Right renal cortex interstitium (tissue), 3 donors: Measurements from ENCODE around the gene ARL5C. TPM values are rescaled to one million over a fixed set of nuclear protein-coding genes. Genes with fewer than 3 reads are reported as not detected.

Source experiments
- DNase-seq, 3 donors: peaks; one replicate each; pipeline ENCODE4 v3.0.0-alpha.2; 2013; ENCODE audit warnings: low read depth in 3 of 3, low spot score in 2 of 3
- polyA plus RNA-seq, 3 donors: library from polyadenylated mRNA; unstranded; fragments of 120-200 nt; gene quantifications; one replicate each; pipeline ENCODE4 v1.2.1, GENCODE V29; 2013; ENCODE audit not compliant: insufficient read length in 3 of 3

ARL5C gene
- polyA plus RNA-seq, 3 donors, result 0.14 TPM; not detected in 2

DNA sequence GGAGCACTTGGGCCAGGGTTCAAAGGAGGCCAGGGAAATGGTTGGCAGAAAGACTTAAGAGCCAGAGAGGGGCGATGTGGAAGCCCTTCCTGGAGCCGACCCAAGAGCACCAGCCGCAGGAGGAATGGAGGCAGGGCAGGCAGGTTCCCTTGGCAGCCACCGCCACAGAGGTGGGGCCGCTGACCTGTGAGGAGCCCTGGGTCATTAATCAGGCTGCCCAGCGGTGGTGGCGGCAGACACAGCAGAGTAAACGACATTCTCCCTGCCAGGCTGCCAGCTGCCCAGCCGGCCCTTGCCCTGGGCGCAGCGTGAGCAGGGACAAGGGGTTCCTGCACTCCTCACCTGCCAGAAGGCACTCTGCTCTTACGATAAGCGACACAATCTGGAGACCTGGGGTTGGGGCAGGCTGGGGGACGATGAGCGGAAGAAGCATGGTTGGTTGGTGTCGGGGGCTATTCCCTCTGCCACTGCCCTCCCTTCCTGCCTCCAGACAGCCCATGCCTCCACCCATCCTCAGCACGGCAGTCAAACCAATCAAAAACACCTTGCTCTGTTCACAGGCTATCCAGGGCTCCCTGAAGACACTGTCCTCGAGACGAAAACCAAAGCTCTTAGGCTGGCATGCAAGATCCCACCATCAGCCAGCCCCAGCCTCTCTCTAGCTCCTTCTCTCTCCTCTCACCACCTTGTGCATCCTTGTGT is 55.4 kb downstream of the ARL5C start:
- DNase-seq, result no peak

DNA sequence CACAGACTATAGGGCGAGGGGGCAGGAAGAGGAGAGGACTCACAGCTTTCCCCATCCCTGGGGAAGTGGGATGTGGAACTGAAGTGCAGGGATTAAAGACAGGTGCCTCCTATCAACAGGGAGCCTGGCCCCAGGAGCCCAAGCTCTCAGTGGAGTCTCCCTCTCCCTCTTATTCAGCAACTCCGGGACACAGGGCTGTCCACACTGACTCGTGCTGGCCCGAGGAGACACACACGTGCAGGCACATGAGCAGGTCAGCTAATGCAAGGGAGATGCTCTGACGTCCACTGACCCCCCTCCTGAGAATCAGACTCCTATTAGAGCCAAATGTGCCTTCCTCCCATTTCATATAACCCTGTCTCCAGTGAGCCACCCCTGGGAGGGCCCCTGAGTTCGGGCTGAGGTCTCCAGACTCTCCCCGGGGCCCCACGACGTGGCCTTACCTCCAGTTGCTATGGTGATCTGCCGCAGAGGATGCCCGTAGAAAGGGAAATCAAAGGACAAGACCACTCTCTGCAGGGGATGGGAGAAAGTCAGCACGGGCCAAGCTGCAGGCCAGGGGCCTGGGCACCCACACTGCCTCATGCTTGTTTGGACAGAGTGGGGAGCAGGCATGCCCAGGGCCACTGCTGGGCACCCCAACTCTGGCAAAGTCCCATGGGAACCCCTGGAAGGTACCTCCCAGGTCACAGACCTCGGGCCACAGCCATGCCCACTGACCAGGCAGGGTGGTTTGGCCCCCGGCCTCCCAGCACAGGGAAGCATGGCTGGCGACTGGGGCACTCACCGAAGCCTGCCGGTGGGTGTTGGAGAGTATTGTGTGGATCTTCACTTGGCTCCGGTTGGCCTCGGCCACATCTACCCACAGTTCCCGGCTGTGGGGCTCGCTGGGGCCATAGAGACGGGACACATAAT is 57.2 kb downstream of the ARL5C start:
- no peak for DNase-seq

- no peak for DNase-seq
Measured at GRCh38 chr17:39107973-39108372, 58.0 kb downstream of the ARL5C start.

GRCh38 chr17:39107155-39107554 is 58.8 kb downstream of the ARL5C start:
- DNase-seq, result no peak

Other genes with a start within 250 kb of the ARL5C start
- gene FBXO47, start 198.8 kb downstream of the ARL5C start, polyA plus RNA-seq, result not detected
- 1 to 10 TPM; 4.9 to 7.3 (median 5.3) TPM for gene PLXDC1, start 14.5 kb downstream of the ARL5C start, polyA plus RNA-seq
- 1 to 10 TPM; 6.4 to 8.2 (median 7.6) TPM for gene CACNB1, start 31.5 kb upstream of the ARL5C start, polyA plus RNA-seq
- 1,000 to 10,000 TPM; 1,930 to 2,158 (median 2,002) TPM for gene RPL19, start 34.1 kb upstream of the ARL5C start, polyA plus RNA-seq
- 1 to 10 TPM; 3.5 to 3.7 (median 3.7) TPM for gene STAC2, start 59.8 kb upstream of the ARL5C start, polyA plus RNA-seq
- 10 to 100 TPM; 11.7 to 11.9 (median 11.8) TPM for gene FBXL20, start 235.5 kb upstream of the ARL5C start, polyA plus RNA-seq